ENCODE results near the gene NEFH.

GRCh38 chr22:29493636-29494035, 13.6 kb downstream of the NEFH start:
- TF ChIP-seq CTCF (IDR thresholded peaks at IDR 0.05) (no peak), POLR2AphosphoS5 (IDR thresholded peaks at IDR 0.05; ENCODE audit: insufficient read depth in 1 of 2, low read depth in 1 of 2) (no peak), POLR2A (IDR thresholded peaks at IDR 0.05) (no peak)
